HG03439 (cell line): ENCODE data around the gene SNRNP40.
"Not testable (repeated sequence)": the region's sequence is repeated elsewhere in the genome, so short reads cannot be mapped to it uniquely, and the experiment has no call there.

ENCODE experiments used
- ATAC-seq: cut with Tn5 transposase; IDR thresholded peaks from one replicate; pipeline ENCODE4 v1.9.1; 2021; ENCODE audit warnings: mild to moderate bottlenecking, moderate library complexity; ENCODE audit not compliant: unreplicated experiment

SNRNP40 gene

DNA sequence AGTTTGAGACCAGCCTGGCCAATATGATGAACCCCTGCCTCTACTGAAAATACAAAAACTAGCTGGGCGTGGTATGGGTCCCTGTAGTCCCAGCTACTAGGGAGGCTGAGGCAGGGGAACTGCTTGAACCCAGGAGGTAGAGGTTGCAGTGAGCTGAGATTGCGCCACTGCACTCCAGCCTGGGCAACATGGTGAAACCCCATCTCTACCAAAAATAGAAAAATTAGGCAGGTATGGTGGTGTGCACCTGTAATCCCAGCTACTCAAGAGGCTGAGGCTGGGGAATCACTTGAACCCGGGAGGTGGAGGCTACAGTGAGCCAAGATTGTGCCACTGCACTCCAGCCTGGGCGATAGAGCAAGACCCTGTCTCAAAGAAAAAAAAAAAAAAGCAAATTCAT lies 8.8 kb downstream of the SNRNP40 start:
- not testable (repeated sequence) for ATAC-seq

GRCh38 chr1:31282426-31282825 lies 14.2 kb downstream of the SNRNP40 start:
- not testable (repeated sequence) for ATAC-seq

DNA sequence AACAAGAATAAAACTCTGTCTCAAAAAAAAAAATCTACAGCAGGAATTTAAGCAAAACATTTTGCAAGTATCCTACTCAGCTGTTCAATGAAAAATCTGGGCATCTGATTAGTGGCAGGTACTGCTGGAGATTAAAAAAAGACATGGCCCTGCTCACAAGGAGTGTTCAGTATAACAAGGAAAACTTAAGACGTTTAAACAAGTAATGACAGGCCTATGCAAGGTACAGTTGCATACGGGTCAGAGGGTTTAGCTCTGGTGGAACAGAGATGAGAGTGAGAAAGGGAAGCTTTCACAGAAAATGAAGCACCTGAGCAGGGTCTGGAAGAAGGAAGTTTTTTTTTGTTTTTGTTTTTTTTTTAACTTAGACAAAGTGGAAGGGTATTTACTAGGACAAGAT lies 23.0 kb downstream of the SNRNP40 start:
- ATAC-seq: no peak

DNA sequence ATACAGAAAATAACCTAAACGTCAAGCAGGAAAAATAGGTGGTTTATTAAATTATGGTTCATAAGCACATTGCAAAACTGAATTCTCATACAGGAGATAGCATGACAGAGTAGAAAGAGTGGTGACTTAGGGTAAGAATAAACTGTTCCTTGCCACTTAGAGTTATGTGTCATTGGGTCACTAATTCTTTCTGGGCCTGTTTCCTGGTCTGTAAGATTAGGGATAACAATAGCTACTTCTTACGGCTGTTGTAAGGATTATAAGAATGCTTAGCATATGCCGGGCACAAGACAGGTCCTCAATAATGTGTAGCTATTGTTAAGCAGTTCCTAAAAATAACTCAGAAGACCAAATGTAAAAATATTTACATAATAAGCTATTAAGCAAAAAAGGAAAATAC lies 24.2 kb downstream of the SNRNP40 start:
- ATAC-seq: no peak

- no peak for ATAC-seq
Measured at GRCh38 chr1:31266547-31266946, 30.0 kb downstream of the SNRNP40 start.

DNA sequence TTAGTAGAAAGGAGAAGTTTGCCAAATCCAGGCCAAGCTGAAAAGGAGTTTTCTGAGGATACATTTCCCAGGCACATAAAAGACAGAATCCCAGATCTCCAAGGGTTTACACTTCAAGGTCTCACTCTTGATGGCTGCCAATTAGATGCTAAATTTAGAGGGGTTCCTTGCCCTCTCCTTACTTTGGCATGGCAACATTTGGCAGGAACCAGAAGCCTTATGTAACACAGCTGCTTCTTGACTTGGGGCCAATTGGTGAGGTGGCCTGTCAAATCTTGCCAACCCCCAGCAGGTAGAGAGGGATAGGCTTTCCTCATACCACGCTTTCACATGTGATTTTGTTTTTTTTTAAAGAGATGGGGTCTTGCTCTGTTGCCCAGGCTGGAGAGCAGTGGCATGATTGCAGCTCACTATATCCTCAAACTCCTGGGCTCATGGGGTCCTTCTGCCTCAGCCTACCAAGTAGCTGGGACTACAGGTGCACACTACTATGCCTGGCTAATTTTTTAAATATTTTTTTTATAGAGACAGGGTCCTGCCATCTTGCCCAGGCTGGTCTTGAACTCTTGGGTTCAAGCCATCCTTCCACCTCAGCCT lies 31.7 kb downstream of the SNRNP40 start:
- no peak for ATAC-seq

DNA sequence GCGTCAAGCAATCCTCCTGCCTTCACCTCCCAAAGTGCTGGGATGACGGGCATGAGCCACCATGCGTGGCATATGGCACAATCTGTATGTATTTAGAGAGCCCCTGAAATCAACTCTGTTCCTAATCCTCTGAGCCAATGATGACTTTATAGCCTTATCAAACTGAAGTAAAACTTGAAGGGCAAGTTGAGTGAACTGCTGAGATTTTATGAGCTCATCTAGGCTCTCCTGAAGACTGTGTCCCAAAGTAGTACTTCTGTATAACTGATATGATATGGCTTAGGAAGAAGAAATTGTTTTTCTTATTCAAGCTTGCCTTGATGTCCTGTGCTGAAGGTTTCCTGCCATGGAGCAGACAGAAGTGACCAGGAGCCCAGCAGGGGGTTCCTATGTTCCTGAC lies 33.2 kb downstream of the SNRNP40 start:
- ATAC-seq: no peak

DNA sequence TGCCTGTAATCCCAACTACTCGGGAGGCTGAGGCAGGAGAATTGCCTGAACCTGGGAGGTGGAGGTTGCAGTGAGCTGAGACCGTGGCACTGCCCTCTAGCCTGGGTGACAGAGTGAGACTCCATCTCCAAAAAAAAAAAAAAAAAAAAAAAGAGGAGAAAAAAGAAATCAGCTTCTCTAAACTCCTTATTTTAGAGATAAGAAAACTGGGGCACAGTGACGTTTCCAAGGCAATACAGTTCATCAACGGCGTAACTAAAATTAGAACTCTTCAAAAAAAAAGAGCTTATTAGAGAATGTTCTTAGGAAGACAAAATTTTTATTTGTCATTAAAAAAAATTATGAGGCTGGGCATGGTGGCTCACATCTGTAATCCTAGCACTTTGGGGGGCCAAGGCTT lies 34.2 kb downstream of the SNRNP40 start:
- ATAC-seq: not testable (repeated sequence)

GRCh38 chr1:31261916-31262315 lies 34.7 kb downstream of the SNRNP40 start:
- no peak for ATAC-seq

GRCh38 chr1:31259746-31260145 lies 36.8 kb downstream of the SNRNP40 start:
- no peak for ATAC-seq

DNA sequence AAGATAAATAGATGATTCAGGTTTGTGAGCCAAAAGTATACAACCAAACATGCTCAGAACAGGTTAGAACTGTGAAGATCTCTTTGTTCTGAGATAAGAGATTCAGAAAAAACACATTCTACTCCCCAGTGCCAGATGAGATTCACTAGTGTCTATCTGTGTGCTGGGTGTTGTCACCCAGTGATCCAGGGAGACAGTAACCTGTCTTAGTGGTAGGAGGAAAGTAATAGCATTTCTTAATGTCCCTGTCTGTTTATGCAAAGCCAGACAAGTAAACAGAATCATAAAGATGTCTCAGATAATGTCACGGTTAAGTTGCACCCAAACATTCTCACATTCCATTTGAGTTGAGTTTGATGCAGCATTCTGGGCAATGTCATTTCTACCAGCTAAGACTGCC lies 38.0 kb downstream of the SNRNP40 start:
- no peak for ATAC-seq

GRCh38 chr1:31257213-31257612 lies 39.4 kb downstream of the SNRNP40 start:
- no peak for ATAC-seq

DNA sequence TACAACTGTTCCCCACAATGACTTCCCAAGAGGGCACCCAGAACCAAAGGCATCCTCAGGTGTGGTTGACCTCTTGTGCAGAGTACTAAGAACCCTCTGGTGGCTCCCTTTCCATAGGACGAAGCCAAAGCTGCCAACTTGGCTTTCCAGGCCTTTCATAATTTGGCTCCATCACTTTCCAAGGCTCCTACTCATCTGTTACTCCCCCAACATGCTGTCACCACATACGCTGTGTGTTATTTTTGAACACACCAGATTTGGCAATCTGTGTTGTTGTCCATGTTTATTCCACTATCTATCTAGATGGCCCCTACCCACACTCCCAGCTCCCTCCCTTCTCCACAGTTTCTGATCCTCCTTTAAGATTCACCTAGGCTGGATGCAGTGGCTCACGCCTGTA lies 46.7 kb downstream of the SNRNP40 start:
- ATAC-seq: no peak

GRCh38 chr1:31248276-31248675 lies 48.3 kb downstream of the SNRNP40 start:
- no peak for ATAC-seq

DNA sequence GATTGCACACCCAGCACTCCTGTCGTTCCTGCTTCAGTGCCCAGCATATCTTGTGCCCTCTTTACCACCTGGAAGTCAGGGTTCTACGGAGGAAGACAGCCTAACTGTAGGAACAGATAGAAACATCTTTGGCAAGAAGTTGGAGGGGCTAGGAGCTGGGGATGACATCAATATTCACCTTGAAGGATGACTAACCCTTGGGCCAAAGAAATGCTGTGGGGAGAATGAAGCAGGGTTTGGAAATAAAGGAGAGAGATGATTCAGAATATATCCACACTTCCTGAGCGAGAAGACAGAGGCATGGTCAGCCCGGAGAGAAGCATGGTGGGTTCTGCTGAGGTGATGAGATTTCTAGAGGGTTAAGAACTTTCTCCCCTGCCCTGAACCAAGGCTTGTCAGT lies 52.3 kb downstream of the SNRNP40 start:
- ATAC-seq: no peak

DNA sequence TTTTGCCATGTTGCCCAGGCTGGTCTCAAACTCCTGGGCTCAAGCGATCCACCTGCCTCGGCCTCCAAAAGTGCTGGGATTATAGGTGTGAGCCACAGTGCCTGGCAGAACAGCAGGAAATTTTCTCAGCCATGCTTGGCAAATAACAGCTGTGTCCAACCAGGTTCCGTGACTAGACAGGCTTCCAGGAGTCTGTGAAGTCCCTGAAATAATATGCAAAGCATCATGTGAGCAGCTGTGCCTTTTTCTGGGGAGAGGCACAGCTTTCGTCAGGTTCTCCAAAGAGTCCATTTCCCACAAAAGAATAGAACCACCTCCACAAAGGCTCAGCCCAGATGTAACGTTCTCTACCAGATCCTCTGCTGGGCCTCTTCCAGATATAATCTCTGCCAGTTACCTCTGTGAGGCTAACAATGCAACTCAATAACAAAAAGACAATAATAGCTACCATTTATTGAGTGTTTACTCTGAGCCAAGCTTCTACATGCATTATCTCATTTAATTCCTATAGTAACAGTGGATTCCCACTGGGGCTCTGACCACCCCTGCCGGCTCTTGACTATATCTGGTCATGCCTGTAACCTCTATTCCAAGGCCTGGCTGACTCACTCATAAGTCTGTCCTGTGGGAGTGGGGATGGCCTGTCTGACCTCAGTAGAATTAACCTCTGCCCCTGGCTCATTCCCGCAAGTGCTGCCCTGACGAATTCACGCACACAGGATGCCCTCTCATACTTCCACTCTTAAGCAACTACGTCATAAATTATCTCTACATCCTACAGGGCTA lies 52.9 kb downstream of the SNRNP40 start:
- no peak for ATAC-seq

GRCh38 chr1:31241321-31241720 lies 55.3 kb downstream of the SNRNP40 start:
- ATAC-seq: no peak

DNA sequence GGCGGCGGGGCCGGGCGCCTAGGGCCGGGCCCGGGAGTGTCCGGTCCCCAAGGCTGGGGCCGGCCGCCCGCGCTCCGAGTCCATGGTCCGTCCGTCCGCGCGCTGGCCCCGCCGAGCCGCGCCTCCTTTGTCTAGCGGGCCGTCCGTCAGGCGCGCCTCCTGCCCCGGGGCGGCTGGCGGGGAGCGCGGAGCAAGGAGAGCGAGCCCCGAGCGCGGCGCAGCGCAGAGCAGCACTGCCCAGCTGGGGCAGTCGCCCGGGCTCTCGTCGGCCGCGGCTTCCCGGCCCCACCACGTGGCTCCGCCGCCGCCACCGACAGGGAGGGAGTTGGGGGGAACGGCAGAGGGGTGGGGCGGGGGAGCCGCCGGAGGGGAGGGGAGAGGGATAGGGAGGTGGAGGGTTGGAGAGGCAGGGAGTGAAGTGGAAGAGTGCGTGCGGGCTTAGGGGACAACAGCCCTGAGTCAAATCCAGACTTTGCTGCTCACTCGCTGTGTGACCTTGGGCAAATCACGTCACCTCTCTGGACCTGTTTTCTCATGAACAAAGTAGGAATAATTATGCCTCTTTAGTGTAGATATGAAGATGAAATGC lies 56.8 kb downstream of the SNRNP40 start, which contains the start of gene NKAIN1:
Gene NKAIN1, minus strand, starts transcription at position 235 of the 589 bp plus-strand sequence. CDS start 340 bp downstream, outside the sequence.
- no peak for ATAC-seq

DNA sequence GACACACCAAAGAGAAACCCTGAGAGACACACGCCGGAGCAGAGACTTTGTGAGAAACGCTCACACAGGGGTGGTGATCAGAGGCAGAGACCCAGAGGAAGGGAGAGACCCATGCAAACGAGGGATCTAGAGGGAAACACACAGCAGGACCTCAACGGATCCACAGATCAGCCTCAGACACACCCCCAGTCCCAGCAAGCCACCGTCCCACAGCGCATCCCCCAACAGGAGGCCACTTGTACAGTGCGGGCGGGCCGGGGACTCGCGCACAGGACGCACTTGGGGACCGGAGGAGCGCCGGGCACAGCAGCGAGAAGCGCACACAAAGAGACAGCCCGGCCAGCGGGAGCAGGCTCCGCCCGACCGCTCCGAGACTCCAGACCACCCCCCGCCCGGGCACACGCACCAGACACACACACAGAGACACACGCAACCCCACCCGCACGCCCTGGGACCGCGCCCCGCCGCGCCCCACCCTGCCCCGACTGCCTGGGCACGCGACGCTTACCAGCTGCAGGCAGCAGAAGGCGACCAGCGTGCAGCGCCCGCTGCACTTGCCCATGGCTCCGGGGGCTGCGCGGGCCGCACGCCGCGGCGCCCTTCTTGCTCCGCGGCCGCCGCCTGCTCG lies 57.5 kb downstream of the SNRNP40 start:
- no peak for ATAC-seq

DNA sequence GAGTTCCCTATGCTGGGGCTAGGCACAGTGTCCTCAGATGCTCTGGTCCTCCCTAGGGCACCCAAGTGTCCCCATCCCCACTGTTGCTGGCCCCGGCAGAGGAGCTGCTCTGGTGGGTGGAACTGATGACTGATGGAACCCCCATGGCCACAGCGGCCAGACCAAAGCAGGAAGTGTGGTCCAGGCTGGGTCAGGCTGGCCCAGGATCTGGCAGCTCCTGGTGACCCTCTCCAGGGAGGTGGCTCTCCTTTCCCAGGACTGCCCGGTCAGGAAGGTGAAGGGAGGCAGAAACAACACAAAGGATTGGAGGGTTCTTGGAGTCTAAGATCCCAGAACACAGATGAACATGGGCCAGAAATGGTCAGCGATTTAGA lies 58.0 kb downstream of the SNRNP40 start:
- no peak for ATAC-seq

GRCh38 chr1:31234870-31235269 lies 61.7 kb downstream of the SNRNP40 start:
- no peak for ATAC-seq
